CD1c-positive myeloid dendritic cell (primary cell): Measurements from ENCODE around the gene CYLD.
A peak's percentile ranks its signal among the peaks of the same experiment; 100 is the strongest.

Experiments used
- DNase-seq: peaks from one replicate; pipeline ENCODE4 v3.0.0-alpha.2; 2016; ENCODE audit errors: extremely low spot score

Gene CYLD

GRCh38 chr16:50818380-50818779, 76.5 kb downstream of the CYLD start:
- DNase-seq: no peak

GRCh38 chr16:50819706-50820105, 77.8 kb downstream of the CYLD start:
- no peak for DNase-seq

GRCh38 chr16:50820225-50820624, 78.3 kb downstream of the CYLD start:
- no peak for DNase-seq

- DNase-seq: no peak
Measured at GRCh38 chr16:50821586-50821985, 79.7 kb downstream of the CYLD start.

GRCh38 chr16:50822671-50823070, 80.8 kb downstream of the CYLD start:
- no peak for DNase-seq

GRCh38 chr16:50826797-50827316, 85.0 kb downstream of the CYLD start:
- no peak for DNase-seq

GRCh38 chr16:50828164-50828702, 86.3 kb downstream of the CYLD start:
- no peak for DNase-seq

GRCh38 chr16:50830698-50831097, 88.8 kb downstream of the CYLD start:
- DNase-seq: no peak

GRCh38 chr16:50831751-50832150, 89.9 kb downstream of the CYLD start:
- DNase-seq: no peak

GRCh38 chr16:50833929-50834328, 92.0 kb downstream of the CYLD start:
- no peak for DNase-seq

GRCh38 chr16:50834701-50835100, 92.8 kb downstream of the CYLD start:
- DNase-seq: no peak

- DNase-seq: no peak
Measured at GRCh38 chr16:50835358-50836060, 93.6 kb downstream of the CYLD start.

GRCh38 chr16:50836121-50836621, 94.3 kb downstream of the CYLD start:
- DNase-seq: no peak

- no peak for DNase-seq
Measured at GRCh38 chr16:50837324-50837723, 95.4 kb downstream of the CYLD start.

- no peak for DNase-seq
Measured at GRCh38 chr16:50838165-50838564, 96.3 kb downstream of the CYLD start.

GRCh38 chr16:50838885-50839284, 97.0 kb downstream of the CYLD start:
- no peak for DNase-seq

GRCh38 chr16:50839356-50839755, 97.5 kb downstream of the CYLD start:
- no peak for DNase-seq

- no peak for DNase-seq
Measured at GRCh38 chr16:50839920-50840729, 98.2 kb downstream of the CYLD start.

- DNase-seq: peak; percentile 32
Measured at GRCh38 chr16:50841081-50841886, 99.4 kb downstream of the CYLD start.

GRCh38 chr16:50842013-50842505, 100.2 kb downstream of the CYLD start:
- no peak for DNase-seq

- DNase-seq: peak; percentile 57
Measured at GRCh38 chr16:50842589-50842988, 100.7 kb downstream of the CYLD start.
